Activated CD4-positive, CD25-positive, alpha-beta regulatory T cell (primary cell): ENCODE results near the gene ESYT2.

ENCODE experiments used
- DNase-seq, 4 experiments: peaks; one replicate each; lab custom pipeline; 2025; lab: John Stamatoyannopoulos, UW

The ESYT2 gene

DNA sequence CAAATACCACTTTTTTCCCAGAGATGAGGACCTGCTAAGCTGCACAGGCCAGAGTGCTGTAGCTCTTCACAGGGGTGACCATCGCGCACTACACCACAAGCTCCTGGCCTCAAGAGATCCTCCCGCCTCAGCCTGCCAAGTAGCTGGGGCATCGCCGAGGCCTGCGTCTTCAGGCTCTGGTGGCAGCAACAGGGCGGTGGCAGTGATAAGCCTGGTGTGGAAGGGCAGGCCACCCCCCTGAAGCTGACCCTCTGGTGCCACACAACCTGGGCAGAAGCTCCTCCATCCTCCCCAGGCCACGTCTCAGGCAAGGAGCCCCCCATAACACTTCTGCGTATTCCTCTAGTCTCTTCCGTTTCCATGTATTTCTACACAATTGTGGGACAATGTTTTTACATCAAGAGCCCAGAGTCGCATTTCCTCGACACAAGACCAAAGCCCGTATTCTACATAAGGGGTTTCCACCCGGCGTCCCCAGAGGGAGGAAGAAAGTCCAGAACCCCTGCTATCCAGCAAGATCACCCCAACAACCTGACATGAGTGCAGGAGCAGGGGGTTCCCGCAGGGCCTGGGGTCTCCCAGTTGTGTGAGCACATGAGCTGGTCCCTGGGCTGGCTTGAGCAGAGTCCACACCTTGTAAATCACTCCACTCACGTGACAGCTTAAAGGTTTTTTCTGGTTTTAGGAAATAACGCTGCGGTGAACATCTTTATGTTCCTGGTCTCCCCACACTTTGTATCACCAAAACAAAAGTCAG is 87.1 kb downstream of the ESYT2 start:
- DNase-seq: no peak

- DNase-seq: no peak
Observed at GRCh38 chr7:158741294-158741666, 88.0 kb downstream of the ESYT2 start.

- no peak for DNase-seq
Observed at GRCh38 chr7:158740657-158741293, 88.5 kb downstream of the ESYT2 start.

DNA sequence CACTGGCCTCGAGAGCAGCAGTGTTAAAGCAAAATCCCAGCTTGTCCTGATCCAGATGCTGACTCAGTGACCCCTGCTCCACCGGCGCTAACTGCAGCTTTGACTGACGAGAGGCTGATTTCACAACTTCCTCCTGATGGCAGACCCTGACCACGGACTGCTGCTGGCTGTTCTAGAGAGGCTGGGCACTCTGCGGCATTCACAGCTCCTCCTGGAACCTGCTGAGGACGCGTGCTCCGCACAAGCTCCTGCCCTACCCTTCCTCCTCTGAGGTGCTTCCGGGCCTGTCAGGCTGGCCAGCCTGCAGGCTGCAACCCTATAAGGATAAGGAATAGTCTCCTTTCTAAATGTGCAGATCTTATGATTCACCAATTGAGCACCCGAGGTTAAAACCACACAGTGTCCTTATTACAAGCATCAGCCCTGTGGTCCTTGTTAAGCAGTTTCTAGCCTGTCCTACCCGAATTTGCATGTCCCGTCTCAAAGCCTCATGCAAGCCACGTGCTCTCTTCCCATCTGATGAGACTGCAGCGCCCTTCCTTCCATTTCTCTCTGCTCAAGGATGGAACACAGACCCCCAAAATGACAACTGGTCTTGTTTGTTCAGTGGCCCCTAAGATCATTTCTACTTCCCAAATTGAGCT is 89.2 kb downstream of the ESYT2 start:
- DNase-seq: no peak

- DNase-seq: no peak
Observed at GRCh38 chr7:158738841-158739240, 90.5 kb downstream of the ESYT2 start.

DNA sequence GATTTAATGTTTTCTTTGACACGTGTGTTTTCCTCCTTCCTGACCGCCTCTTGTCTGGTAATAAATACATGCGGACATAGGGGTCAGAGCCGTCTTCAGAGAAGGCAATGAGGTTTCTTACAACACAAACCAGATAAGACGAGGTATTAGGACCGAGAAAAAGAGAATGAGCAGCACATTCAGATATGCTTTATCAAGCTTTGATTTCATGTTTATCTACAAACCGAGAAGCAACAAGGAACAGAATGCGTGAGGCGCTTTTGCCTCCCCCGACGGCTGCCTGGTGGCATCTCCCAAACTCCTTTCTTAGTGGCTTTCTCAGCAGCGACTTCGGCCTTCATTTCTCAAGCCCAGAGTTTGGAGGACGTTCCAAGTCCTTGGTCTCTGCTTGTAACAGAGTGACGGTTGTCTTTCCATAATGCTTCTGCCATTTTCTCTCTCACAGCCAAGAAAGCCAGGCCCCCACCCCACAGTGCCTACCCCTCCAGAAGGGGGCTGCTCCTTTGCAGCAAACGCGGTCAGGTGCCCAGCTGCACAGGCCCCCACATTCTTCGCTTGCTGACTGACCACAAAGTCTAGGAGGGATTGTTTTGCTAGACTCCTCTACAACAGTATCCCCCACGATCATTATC is 92.1 kb downstream of the ESYT2 start:
- DNase-seq: no peak

DNA sequence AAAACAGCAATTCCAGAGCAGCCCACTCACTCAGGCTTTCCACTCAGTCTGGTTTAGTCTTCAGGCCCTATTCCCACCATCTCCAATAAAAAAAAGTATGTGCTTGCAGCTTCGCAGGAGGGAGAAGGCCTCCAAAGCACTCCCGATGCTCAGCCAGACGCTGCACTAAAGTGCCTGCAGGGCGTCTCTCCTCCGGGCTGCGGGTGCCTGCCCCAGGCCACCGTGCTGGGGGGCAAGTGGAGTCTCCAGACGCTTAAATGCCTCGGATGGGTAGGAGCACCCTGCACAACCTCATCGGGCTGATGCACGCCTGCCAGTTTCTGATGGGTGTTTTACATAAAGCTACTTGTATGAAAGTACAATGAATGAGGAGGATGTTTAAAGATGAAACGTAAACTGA is 93.4 kb downstream of the ESYT2 start:
- no peak for DNase-seq

DNA sequence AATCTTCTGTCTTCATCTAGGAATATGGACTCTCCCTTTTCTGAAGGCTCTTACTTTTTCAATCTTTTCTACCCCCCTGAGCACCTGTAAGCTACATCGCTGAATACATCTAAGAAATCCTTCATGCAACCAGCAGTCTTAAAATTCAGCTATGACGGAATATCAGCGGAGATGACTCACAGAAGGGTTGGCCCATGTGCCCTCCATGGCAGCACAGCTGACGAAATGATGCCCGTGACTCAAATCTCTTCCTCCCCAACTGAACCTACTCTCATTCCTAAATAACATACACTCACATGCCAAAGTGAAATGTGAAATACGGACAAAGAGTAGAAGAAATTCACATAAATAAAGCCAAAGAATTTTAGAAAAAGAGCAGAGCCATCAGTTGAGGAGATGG is 94.4 kb downstream of the ESYT2 start:
- no peak for DNase-seq

DNA sequence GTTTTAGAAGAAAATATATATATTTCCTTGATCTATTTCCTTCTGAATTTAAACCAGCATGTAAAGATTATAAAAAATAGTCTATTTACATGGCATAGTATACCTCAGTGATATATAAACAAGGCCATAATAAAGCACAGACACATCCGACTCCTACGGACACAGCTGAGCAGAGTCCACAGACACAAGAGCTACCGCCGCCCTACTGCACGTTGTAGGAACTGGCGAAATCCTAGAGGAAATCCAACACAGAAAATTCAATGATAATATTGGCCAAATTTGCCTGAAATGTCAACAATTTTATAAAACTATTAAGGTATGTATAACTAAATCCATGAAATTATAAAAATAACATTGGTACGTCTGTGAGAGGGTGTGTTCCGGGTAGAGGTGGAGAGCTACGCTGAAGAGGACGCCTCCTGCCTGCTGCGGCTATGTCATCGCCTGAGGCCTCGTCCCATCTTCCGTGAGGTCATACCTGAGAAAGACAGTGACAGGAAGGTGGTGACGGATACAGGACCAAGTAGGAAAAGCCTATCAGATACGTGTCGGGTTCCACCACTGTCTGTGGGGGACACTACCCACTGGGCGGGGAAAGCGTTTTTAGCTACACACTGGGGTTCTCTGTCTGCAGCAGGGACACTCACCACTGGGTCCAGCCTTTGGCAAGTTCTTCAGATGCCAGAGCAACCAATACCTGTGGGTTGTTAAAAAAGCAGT is 95.4 kb downstream of the ESYT2 start:
- DNase-seq: no peak

DNA sequence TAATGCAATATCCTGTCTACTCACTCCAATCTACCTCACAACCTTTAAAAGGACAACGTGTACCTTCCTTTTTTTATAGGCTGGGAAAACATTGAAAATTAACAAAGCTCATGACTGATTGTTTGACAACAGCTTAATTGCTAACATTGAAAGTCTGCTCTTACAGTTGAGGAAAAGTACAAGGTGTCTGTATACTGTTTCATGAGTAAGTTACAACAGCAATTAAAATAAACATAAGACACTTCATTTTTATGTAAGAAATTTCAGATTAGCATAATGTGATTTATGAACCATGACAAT is 96.1 kb downstream of the ESYT2 start:
- no peak for DNase-seq

DNA sequence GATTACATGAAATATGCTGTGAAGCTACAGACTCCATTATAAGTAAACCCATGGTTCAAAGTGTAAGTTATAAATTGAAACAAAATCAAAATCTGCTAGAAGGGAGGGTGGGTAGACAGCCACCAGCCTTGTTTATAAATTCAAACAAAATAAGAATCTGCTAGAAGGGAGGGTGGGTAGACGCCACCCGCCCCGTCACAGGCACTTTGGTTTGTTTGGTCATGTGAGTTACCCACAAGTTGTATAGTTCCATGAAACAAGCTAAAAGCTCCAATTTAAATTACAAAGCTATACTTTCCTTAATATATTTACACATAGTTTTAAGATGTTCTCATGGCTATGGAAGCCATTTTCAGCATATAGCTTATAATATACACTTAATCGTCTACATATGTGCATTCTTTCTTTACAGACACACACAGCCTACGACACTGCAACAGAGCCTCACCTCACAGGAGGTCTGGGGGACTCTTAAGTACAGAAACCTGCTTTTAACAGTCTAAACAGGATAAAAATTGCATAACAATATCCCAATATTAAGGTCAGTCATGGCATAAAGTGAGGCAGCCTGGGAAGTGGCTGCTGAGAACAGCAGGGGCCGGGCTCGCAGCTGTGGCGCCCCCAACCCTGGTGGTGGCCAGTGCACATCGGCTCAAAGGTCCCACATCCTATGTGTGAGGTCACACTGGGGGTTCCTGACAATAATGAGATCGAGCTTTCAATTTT is 96.7 kb downstream of the ESYT2 start:
- DNase-seq: no peak

GRCh38 chr7:158731761-158732160 is 97.5 kb downstream of the ESYT2 start:
- DNase-seq: no peak

DNA sequence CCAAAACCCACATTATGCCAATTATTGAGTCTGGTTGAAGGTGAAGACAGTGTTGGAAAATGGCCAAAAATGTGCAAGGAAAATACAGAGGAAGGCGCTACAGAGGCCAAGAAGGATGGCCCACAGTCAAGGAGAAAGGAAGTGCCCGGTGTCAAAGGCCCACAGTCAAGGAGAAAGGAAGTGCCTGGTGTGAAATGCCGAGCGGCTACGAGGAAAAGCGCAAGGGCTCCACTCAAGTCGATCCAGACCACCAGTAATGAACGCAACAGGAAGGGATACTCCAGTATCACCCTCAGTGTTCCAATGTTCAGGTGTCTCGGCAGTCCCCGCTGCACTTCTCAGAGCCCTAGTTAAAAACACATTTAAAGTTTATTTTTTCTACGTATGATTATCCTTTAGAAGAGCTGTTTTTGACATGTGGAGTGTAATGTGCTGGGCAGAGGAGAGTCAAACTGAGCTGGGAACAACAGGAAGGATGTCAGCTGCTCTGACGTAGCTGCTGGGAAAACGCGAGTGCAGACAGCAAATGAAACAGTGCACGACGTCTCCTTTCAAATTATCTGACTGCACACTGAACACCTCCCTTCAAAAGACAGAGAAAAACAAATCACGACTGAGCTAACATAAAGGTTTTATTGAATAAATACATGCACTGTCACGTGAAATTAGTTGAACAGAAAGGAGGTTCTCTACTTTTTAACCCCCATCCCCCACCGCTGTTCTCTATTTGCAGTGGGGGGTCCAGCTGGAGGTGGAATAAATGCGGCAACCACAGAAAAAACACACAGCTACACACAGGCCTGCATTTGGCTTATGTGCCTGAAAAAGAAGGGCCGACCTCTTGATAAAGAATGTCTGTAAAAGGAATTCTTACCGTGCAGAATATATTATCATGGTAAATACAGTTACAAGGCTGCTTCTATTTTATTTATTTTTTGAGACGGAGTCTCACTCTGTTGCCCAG is 98.6 kb downstream of the ESYT2 start:
- no peak for DNase-seq

DNA sequence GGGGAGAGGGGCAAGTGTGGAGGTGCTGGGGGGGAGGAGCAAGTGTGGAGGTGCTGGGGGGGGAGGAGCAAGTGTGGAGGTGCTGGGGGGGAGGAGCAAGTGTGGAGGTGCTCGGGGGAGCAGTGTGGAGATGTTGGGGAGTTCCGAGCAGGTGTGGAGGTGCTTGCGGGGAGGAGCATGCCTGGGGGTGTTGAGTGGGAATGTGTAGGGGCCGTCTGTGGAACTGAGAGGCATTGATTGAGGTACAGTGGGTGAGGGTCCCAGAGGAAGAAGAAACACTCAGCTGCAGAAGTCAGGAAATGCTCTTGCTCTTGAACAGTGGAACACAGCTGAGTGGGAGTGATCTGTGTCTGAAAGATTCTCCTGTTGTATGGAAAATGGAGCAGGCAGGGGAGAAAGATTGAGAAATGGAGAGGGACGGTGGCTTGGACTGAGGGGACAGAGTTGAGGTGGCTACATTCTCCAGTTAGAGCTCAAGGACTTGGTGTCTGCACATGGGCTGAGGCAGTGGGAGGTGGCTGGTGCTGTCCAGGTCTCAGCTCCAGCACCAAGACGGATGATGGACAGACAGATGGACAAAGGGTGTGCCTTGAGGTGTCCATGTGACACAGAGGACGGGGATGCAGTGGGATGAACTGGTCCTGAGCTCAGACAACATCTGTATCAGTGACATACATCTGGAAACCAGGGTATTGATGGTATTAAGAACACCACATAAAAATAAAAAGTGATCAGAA is 99.5 kb downstream of the ESYT2 start:
- DNase-seq: no peak

DNA sequence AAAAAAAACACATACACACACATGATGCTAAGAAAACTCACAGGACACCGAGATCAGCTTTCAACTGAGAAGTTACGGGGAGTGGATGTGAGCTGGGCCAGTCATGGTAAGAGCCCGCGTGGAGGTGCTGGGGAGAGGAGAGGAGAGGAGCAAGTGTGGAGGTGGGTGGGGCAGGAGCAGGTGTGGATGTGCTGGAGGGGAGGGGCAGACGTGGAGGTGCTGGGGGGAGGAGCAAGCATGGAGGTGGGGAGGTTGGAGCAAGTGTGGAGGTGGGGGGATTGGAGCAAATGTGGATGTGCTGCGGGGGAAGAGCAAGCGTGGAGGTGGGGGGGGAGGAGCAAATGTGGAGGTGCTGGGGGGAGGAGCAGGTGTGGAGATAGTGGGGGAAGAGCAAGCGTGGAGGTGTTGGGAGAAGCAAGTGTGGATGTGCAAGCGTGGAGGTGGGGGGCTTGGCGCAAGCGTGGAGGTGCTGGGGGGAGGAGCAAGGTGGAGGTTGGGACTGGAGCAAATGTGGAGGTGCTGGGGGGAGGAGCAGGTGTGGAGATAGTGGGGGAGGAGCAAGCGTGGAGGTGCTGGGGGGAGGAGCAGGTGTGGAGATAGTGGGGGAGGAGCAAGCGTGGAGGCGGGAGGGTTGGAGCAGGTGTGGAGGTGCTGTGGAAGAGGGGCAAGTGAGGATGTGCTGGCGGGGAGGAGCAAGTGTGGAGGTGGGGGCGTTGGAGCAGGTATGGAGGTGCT is 100.2 kb downstream of the ESYT2 start:
- no peak for DNase-seq

DNA sequence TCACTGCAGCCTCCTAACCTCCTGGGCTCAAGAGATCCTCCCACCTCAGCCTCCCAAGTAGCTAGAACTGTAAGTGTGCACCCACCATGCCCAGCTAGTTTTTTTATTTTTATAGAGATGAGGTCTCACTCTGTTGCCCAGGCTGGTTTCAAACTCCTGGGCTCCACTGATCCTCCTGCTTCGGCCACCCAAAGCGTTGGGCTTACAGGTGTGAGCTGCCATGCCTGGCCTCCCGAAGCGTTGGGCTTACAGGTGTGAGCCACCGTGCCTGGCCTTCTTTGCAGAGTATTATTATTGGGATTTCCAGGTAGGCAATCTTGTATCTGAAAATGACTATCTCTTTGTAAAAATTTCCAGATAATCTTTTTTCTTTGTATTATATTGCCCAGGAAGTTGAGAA is 101.6 kb downstream of the ESYT2 start:
- no peak for DNase-seq

DNA sequence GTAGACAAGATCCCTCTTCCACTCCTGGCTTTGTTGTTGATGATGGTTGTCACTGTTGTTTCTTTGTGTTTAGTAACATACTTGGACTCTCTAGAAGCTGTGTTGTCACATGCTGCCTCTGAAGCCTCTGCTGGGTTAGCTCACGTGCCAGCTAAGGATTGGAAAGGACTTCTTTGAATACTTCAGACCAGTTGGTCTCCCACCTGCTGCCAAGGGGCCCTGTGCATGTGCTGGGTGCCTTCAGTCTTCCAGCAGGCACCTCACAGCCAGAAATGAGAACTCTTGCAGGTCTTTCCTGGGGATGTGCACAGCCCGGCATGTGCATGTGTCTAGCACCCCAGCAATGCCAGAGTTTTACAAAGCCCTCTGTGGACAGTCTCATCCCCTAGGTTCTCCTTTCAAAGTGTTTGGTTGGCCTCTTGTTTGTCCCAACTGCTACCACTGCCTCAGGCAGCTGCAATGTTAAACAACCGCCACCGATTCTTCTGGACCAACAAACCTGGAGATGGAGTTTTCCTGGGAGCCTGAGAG is 103.0 kb downstream of the ESYT2 start:
- no peak for DNase-seq

GRCh38 chr7:158725506-158725800 is 103.9 kb downstream of the ESYT2 start:
- no peak for DNase-seq
